H1 (cell line): ENCODE measurements around the gene ISOC2. TPM values are rescaled to one million over a fixed set of nuclear protein-coding genes. Genes with fewer than 3 reads are reported as not detected.
A peak's percentile ranks its signal among the peaks of the same experiment; 100 is the strongest.
"Not testable (repeated sequence)": the region's sequence is repeated elsewhere in the genome, so short reads cannot be mapped to it uniquely, and the experiment has no call there.

Experiments used
- CTCF ChIA-PET: fragments of 300-600 bp; sonication (Branson Sonifier 250); formaldehyde crosslinking; loops from one replicate; lab custom pipeline; 2021; ENCODE audit not compliant: partially characterized antibody; lab: Charles Lee
- POLR2A ChIA-PET: fragments of 300-600 bp; sonication (Branson Sonifier 250); formaldehyde crosslinking; loops from one replicate; lab custom pipeline; 2021; ENCODE audit warnings: inconsistent platforms; ENCODE audit not compliant: partially characterized antibody; lab: Charles Lee
- DNase-seq, 2 experiments: peaks; one replicate each; pipeline versions ENCODE4 v3.0.0 to v3.0.0-alpha.2; 2010 to 2022; ENCODE audit warnings: low spot score in 2 of 2, low read depth in 1 of 2, mixed read lengths in 1 of 2
- FAIRE-seq: peaks from 2 replicates; lab custom pipeline; 2011; peaks lifted over from hg19 to GRCh38; lab: Jason Lieb, UNC
- H2AFZ ChIP-seq: 2 replicates; pipeline ENCODE4 v1.8.1; 2012; ENCODE audit warnings: low read length, inconsistent platforms
- H2AK5ac ChIP-seq: 2 replicates; pipeline ENCODE4 v1.6.1; 2013; ENCODE audit warnings: low read depth, low read length
- H2BK120ac ChIP-seq: replicated peaks from 2 replicates; pipeline ENCODE3; 2013; ENCODE audit warnings: low read depth, low read length, inconsistent platforms
- H2BK12ac ChIP-seq: 2 replicates; pipeline ENCODE4 v1.6.1; 2013; ENCODE audit warnings: low read depth, low read length
- H2BK15ac ChIP-seq: 2 replicates; pipeline ENCODE4 v1.6.1; 2013; ENCODE audit warnings: low read length
- H2BK20ac ChIP-seq: 2 replicates; pipeline ENCODE4 v1.6.1; 2013; ENCODE audit warnings: low read length
- H2BK5ac ChIP-seq: 2 replicates; pipeline ENCODE4 v1.6.1; 2013; ENCODE audit warnings: low read depth, low read length
- H3K14ac ChIP-seq: 2 replicates; pipeline ENCODE4 v1.6.1; 2013; ENCODE audit warnings: inconsistent platforms; ENCODE audit not compliant: insufficient read length
- H3K18ac ChIP-seq: 2 replicates; pipeline ENCODE4 v1.6.1; 2013; ENCODE audit warnings: low read length; ENCODE audit errors: extremely low read depth
- H3K23ac ChIP-seq: 2 replicates; pipeline ENCODE4 v1.6.1; 2013; ENCODE audit warnings: inconsistent platforms; ENCODE audit not compliant: insufficient read length
- H3K23me2 ChIP-seq: 2 replicates; pipeline ENCODE4 v1.6.1; 2013; ENCODE audit warnings: low read depth, low read length
- H3K27ac ChIP-seq: 2 replicates; pipeline ENCODE4 v1.6.1; 2011; ENCODE audit warnings: low read depth, low read length, inconsistent platforms
- H3K27me3 ChIP-seq, 4 experiments: replicated peaks in 1 of 4; 1 replicate in 1 of 4; 2 replicates in 3 of 4; pipeline versions ENCODE4 v1.6.1 to v1.8.1; 2011 to 2013; ENCODE audit warnings: low read length in 3 of 4, mild to moderate bottlenecking in 3 of 4, inconsistent platforms in 2 of 4, mixed read lengths in 2 of 4, moderate library complexity in 1 of 4; ENCODE audit not compliant: control insufficient read depth in 3 of 4, insufficient read depth in 3 of 4; ENCODE audit errors: extremely low read depth in 1 of 4
- H3K36me3 ChIP-seq, 4 experiments: 2 replicates each; pipeline versions ENCODE4 v1.6.1 to v1.8.1; 2011 to 2013; ENCODE audit warnings: mild to moderate bottlenecking in 4 of 4, low read length in 3 of 4, moderate library complexity in 2 of 4, control low read depth in 1 of 4, inconsistent platforms in 1 of 4; ENCODE audit not compliant: insufficient read depth in 4 of 4, control insufficient read depth in 2 of 4
- H3K4ac ChIP-seq: replicated peaks from 2 replicates; pipeline ENCODE3; 2013; ENCODE audit warnings: low read length, low read depth, mixed read lengths, inconsistent platforms; ENCODE audit not compliant: insufficient read length
- H3K4me1 ChIP-seq, 4 experiments: replicated peaks in 1 of 4; 1 replicate in 1 of 4; 2 replicates in 3 of 4; pipeline versions ENCODE4 v1.6.1 to v1.8.1; 2011 to 2013; ENCODE audit warnings: low read length in 3 of 4, inconsistent platforms in 2 of 4, mixed read lengths in 1 of 4; ENCODE audit not compliant: insufficient read depth in 4 of 4, control insufficient read depth in 3 of 4
- H3K4me2 ChIP-seq, 2 experiments: 2 replicates each; pipeline versions ENCODE4 v1.6.1 to v1.8.1; 2011 to 2013; ENCODE audit warnings: low read depth in 2 of 2, low read length in 2 of 2, control low read depth in 1 of 2, inconsistent platforms in 1 of 2, mild to moderate bottlenecking in 1 of 2; ENCODE audit not compliant: insufficient read depth in 1 of 2
- H3K4me3 ChIP-seq, 4 experiments: fragments of 200-600, 300-600 bp in 1 of 4; sonication (generic), shearing (Covaris generic), sonication (Bioruptor Twin) in 1 of 4; 2 replicates each; pipeline versions ENCODE4 v1.5.1 to v1.8.1; 2011 to 2016; ENCODE audit warnings: low read length in 4 of 4, low read depth in 3 of 4, control low read depth in 2 of 4, inconsistent platforms in 2 of 4, mild to moderate bottlenecking in 2 of 4, mixed read lengths in 1 of 4, moderate library complexity in 1 of 4; ENCODE audit not compliant: insufficient read depth in 2 of 4; ENCODE audit errors: extremely low read depth in 1 of 4
- H3K56ac ChIP-seq: replicated peaks from 2 replicates; pipeline ENCODE3; 2013; ENCODE audit warnings: low read depth, mild to moderate bottlenecking, mixed read lengths, low read length, inconsistent platforms; ENCODE audit not compliant: insufficient read length
- H3K79me1 ChIP-seq: 2 replicates; pipeline ENCODE4 v1.6.1; 2013; ENCODE audit warnings: low read depth, low read length, control low read depth
- H3K79me2 ChIP-seq, 2 experiments: 2 replicates each; pipeline versions ENCODE4 v1.6.1 to v1.8.1; 2012 to 2013; ENCODE audit warnings: low read length in 2 of 2, mild to moderate bottlenecking in 2 of 2, inconsistent platforms in 1 of 2; ENCODE audit not compliant: insufficient read depth in 2 of 2, control insufficient read depth in 1 of 2
- H3K9ac ChIP-seq, 4 experiments: replicated peaks in 1 of 4; 1 replicate in 1 of 4; 2 replicates in 3 of 4; pipeline versions ENCODE4 v1.6.1 to v1.8.1; 2011 to 2013; ENCODE audit warnings: low read depth in 3 of 4, low read length in 3 of 4, control low read depth in 2 of 4, mild to moderate bottlenecking in 2 of 4, moderate library complexity in 2 of 4, inconsistent platforms in 1 of 4; ENCODE audit errors: extremely low read depth in 1 of 4
- H3K9me3 ChIP-seq, 2 experiments: 2 replicates each; pipeline versions ENCODE4 v1.6.1 to v1.8.1; 2012 to 2013; ENCODE audit warnings: mild to moderate bottlenecking in 2 of 2, moderate library complexity in 2 of 2, control low read depth in 1 of 2, inconsistent platforms in 1 of 2, low read depth in 1 of 2, low read length in 1 of 2, mixed read lengths in 1 of 2; ENCODE audit not compliant: insufficient read depth in 2 of 2
- H4K20me1 ChIP-seq, 2 experiments: replicated peaks in 1 of 2; 2 replicates each; pipeline versions ENCODE3 to v1.8.1; 2011 to 2013; ENCODE audit warnings: inconsistent platforms in 2 of 2, low read length in 2 of 2, mild to moderate bottlenecking in 1 of 2; ENCODE audit not compliant: insufficient read depth in 2 of 2, control insufficient read depth in 1 of 2
- H4K5ac ChIP-seq: 2 replicates; pipeline ENCODE4 v1.6.1; 2013; ENCODE audit warnings: low read length, low read depth, mixed read lengths, inconsistent platforms; ENCODE audit not compliant: insufficient read length
- H4K8ac ChIP-seq: 2 replicates; pipeline ENCODE4 v1.8.0; 2013; ENCODE audit warnings: mild to moderate bottlenecking, moderate library complexity, low read length, inconsistent platforms; ENCODE audit not compliant: insufficient read depth; ENCODE audit errors: extremely low read depth
- H4K91ac ChIP-seq: replicated peaks from 2 replicates; pipeline ENCODE3; 2013; ENCODE audit warnings: low read length, mixed read lengths, inconsistent platforms; ENCODE audit not compliant: insufficient read length
- CHD1 ChIP-seq: IDR thresholded peaks from 2 replicates; pipeline ENCODE4 v1.6.1; 2012; ENCODE audit warnings: low read depth, low read length, improper control_type of control experiment
- KDM1A ChIP-seq: fragments of 200-600, 300-600 bp; sonication (generic); IDR thresholded peaks from 2 replicates; pipeline ENCODE4 v1.7.1; 2016; ENCODE audit warnings: mild to moderate bottlenecking, low read length, borderline replicate concordance
- KDM4A ChIP-seq: IDR thresholded peaks from one replicate; pipeline ENCODE4 v1.7.1; 2012; ENCODE audit warnings: low read depth, mild to moderate bottlenecking, moderate library complexity, low read length, inconsistent platforms; ENCODE audit not compliant: severe bottlenecking
- TAF7 ChIP-seq: optimal IDR thresholded peaks from 2 replicates; pipeline ENCODE3; 2011; ENCODE audit warnings: low read depth, mild to moderate bottlenecking, inconsistent platforms, low read length, moderate library complexity, borderline replicate concordance
- WGBS, 2 experiments: shearing (Covaris generic) in 1 of 2; methylation state at CpG; one replicate each; pipeline versions ENCODE4 v1.1.6 to v1.1.7; 2013 to 2015; ENCODE audit warnings: low lambda C conversion rate in 2 of 2, mixed read lengths in 2 of 2, inconsistent platforms in 1 of 2, low coverage in 1 of 2, missing lambda C conversion rate in 1 of 2; ENCODE audit not compliant: insufficient replicate concordance in 2 of 2, insufficient coverage in 1 of 2, insufficient read length in 1 of 2; ENCODE audit errors: extremely low coverage in 1 of 2, missing lambda C conversion rate in 1 of 2; 5-methylcytosine and 5-hydroxymethylcytosine counted together
- polyA plus RNA-seq, 7 experiments: library from polyadenylated mRNA; depleted of rRNA in 3 of 7; stranded (reverse) in 5 of 7; unstranded in 2 of 7; fragments of >200 nt in 5 of 7; fragments of 200-250 nt in 2 of 7; gene quantifications; 1 replicate in 5 of 7; 2 replicates in 1 of 7; 4 replicates in 1 of 7; pipeline versions ENCODE4 v1.2.1 to v1.2.3, GENCODE V29; 2011 to 2013; ENCODE audit warnings: missing spikeins in 2 of 7, mixed read lengths in 2 of 7
- total RNA-seq: library from RNA; stranded (reverse); fragmentation: NEBNext Ultra II Directional; extraction: Animal tissue kit (Norgen Biotek cat#: 25700); gene quantifications from 2 replicates; pipeline ENCODE4 v1.2.1, GENCODE V29; 2021

The ISOC2 gene
- total and polyA plus RNA-seq, 2 of the 8 experiments (the other 6 are each of a cell fraction or from before 2014, with no cell fraction given): 96.9 to 152 TPM

GRCh38 chr19:55497763-55498162 is 36.3 kb upstream of the ISOC2 start (continued):
- TF ChIP-seq KDM1A: no peak
- TF ChIP-seq KDM4A: no peak
- TF ChIP-seq TAF7: no peak
- no peak for TF ChIP-seq CHD1

- H3K23me2 ChIP-seq, H3K4me2 ChIP-seq, H4K8ac ChIP-seq, H3K56ac ChIP-seq, H3K79me1 ChIP-seq, FAIRE-seq, H2AK5ac ChIP-seq, H3K18ac ChIP-seq, H3K27ac ChIP-seq, H4K91ac ChIP-seq, H3K79me2 ChIP-seq, H2AFZ ChIP-seq, H3K4ac ChIP-seq, H3K14ac ChIP-seq, H2BK5ac ChIP-seq, H2BK120ac ChIP-seq, H2BK12ac ChIP-seq, H2BK20ac ChIP-seq, H3K9me3 ChIP-seq, H3K9ac ChIP-seq, H3K4me1 ChIP-seq, DNase-seq, H3K4me3 ChIP-seq, H4K5ac ChIP-seq, H3K27me3 ChIP-seq, H4K20me1 ChIP-seq, H3K23ac ChIP-seq, H3K36me3 ChIP-seq: not testable (repeated sequence)
- POLR2A ChIA-PET: interaction anchor here (1.0 to 4.9 kb wide), 4 partner anchors 10 to 143 kb away, joined by 3 to 50 read pairs (median 7); partner anchors contain the start of genes NAT14, SSC5D, UBE2S and ZNF580
- WGBS, 2 experiments: 90% methylated on average over 10 of the region's 10 CpGs; no CpG with 5 or more reads in 1 of the 2 experiments
- H2BK15ac ChIP-seq: peak overlapping the region; percentile 74; the same call in 1 of the 2 replicates
- CTCF ChIA-PET: interaction anchor here (1.2 to 1.4 kb wide), 3 partner anchors 11 to 28 kb away, joined by 3 to 4 read pairs (median 4); no protein-coding TSS in a partner anchor
These were observed 35.4 kb upstream of the ISOC2 start for GRCh38 chr19:55496820-55497219.
